Neuronal stem cell (in vitro differentiated cells): ENCODE results near the gene MAST4.

ENCODE experiments used
- DNase-seq: peaks from one replicate; pipeline ENCODE4 v3.0.0-alpha.2; 2013; ENCODE audit warnings: low spot score
- H2AFZ ChIP-seq: one replicate; pipeline ENCODE4 v1.6.1; 2013; ENCODE audit warnings: mild to moderate bottlenecking, low read length, inconsistent platforms
- H2AK5ac ChIP-seq: 2 replicates; pipeline ENCODE4 v1.6.1; 2013; ENCODE audit warnings: low read depth, mild to moderate bottlenecking, inconsistent platforms, low read length, moderate library complexity, mixed read lengths
- H2BK120ac ChIP-seq: 2 replicates; pipeline ENCODE4 v1.6.1; 2013; ENCODE audit warnings: low read depth, mild to moderate bottlenecking, inconsistent platforms, low read length, moderate library complexity, mixed read lengths
- H2BK12ac ChIP-seq: one replicate; pipeline ENCODE4 v1.6.1; 2013; ENCODE audit warnings: low read length, inconsistent platforms
- H2BK15ac ChIP-seq: 2 replicates; pipeline ENCODE4 v1.6.1; 2013; ENCODE audit warnings: mild to moderate bottlenecking, low read length, inconsistent platforms, mixed read lengths
- H2BK5ac ChIP-seq: one replicate; pipeline ENCODE4 v1.6.1; 2013; ENCODE audit warnings: inconsistent platforms, mild to moderate bottlenecking, low read length, moderate library complexity
- H3K14ac ChIP-seq: one replicate; pipeline ENCODE4 v1.6.1; 2013; ENCODE audit warnings: low read length, inconsistent platforms
- H3K18ac ChIP-seq: 2 replicates; pipeline ENCODE4 v1.6.1; 2013; ENCODE audit warnings: low read length, inconsistent platforms
- H3K23ac ChIP-seq: 2 replicates; pipeline ENCODE4 v1.6.1; 2013; ENCODE audit warnings: low read depth, mild to moderate bottlenecking, mixed read lengths, low read length, inconsistent platforms; ENCODE audit not compliant: poor library complexity
- H3K27ac ChIP-seq: replicated peaks from 3 replicates; pipeline ENCODE4 v1.5.1; 2013; ENCODE audit warnings: low read length, inconsistent platforms
- H3K27me3 ChIP-seq, 3 experiments: 2 replicates each; pipeline ENCODE4 v1.6.1; 2013; ENCODE audit warnings: low read length in 3 of 3, mild to moderate bottlenecking in 2 of 3, inconsistent platforms in 1 of 3, low read depth in 1 of 3, mixed read lengths in 1 of 3, moderate library complexity in 1 of 3; ENCODE audit not compliant: control insufficient read depth in 3 of 3, insufficient read depth in 3 of 3
- H3K36me3 ChIP-seq, 2 donors: replicated peaks in 1 of 2; 2 replicates each; pipeline ENCODE4 v1.6.1; 2013; ENCODE audit warnings: low read length in 2 of 2; ENCODE audit not compliant: control insufficient read depth in 2 of 2, insufficient read depth in 2 of 2
- H3K4ac ChIP-seq: 2 replicates; pipeline ENCODE4 v1.6.1; 2013; ENCODE audit warnings: inconsistent platforms, mild to moderate bottlenecking, low read length, moderate library complexity
- H3K4me1 ChIP-seq, 2 donors: 1 replicate in 1 of 2; 2 replicates in 1 of 2; pipeline ENCODE4 v1.6.1; 2013; ENCODE audit warnings: low read length in 2 of 2, low read depth in 1 of 2; ENCODE audit not compliant: control insufficient read depth in 2 of 2, insufficient read depth in 1 of 2
- H3K4me2 ChIP-seq: one replicate; pipeline ENCODE4 v1.6.1; 2013; ENCODE audit warnings: mild to moderate bottlenecking, low read length, inconsistent platforms; ENCODE audit not compliant: insufficient read depth, poor library complexity, severe bottlenecking
- H3K4me3 ChIP-seq, 2 donors: 2 replicates each; pipeline ENCODE4 v1.5.1; 2013; ENCODE audit warnings: low read length in 2 of 2, mild to moderate bottlenecking in 2 of 2, inconsistent platforms in 1 of 2, moderate library complexity in 1 of 2
- H3K79me1 ChIP-seq: one replicate; pipeline ENCODE4 v1.6.1; 2013; ENCODE audit warnings: low read depth, mild to moderate bottlenecking, inconsistent platforms, low read length, moderate library complexity
- H3K9ac ChIP-seq: one replicate; pipeline ENCODE4 v1.6.1; 2013; ENCODE audit warnings: mild to moderate bottlenecking, low read depth, low read length, inconsistent platforms; ENCODE audit not compliant: poor library complexity
- H3K9me3 ChIP-seq, 2 donors: replicated peaks in 1 of 2; 2 replicates each; pipeline versions ENCODE3 to v1.6.1; 2013; ENCODE audit warnings: low read length in 2 of 2, mild to moderate bottlenecking in 2 of 2, inconsistent platforms in 1 of 2, low read depth in 1 of 2, mixed read lengths in 1 of 2, moderate library complexity in 1 of 2; ENCODE audit not compliant: control insufficient read depth in 2 of 2, insufficient read depth in 1 of 2
- H4K8ac ChIP-seq: one replicate; pipeline ENCODE4 v1.6.1; 2013; ENCODE audit warnings: low read depth, mild to moderate bottlenecking, inconsistent platforms, low read length, moderate library complexity
- H4K91ac ChIP-seq: one replicate; pipeline ENCODE4 v1.6.1; 2013; ENCODE audit warnings: low read length, low read depth, mild to moderate bottlenecking, inconsistent platforms; ENCODE audit not compliant: poor library complexity
- WGBS, 2 donors: extraction: QIAGEN DNeasy Blood & Tissue Kit; methylation state at CpG; one replicate each; pipeline ENCODE4 v1.1.7; 2013; ENCODE audit warnings: missing lambda C conversion rate in 2 of 2, mixed read lengths in 1 of 2; ENCODE audit not compliant: insufficient read length in 2 of 2, insufficient replicate concordance in 1 of 2; ENCODE audit errors: extremely low coverage in 2 of 2; 5-methylcytosine and 5-hydroxymethylcytosine counted together

The MAST4 gene

DNA sequence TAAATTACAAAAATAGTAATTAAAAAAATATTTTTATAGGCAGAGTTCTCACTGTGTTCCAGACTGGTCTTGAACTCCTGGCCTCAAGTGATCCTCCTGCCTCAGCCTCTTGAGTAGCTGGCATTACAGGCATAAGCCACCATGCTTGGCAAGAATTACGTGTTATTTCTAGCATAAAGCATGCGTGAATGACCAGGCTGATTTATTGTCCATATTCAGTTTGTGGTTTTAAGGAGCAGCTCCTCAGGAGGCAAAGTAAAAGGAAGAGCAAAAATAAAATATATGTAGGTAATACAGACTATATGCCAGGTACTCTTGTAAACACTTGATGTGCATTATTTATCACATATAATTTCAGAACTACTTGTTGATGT, 607.5 kb downstream of the MAST4 start:
- Histone ChIP-seq H3K9ac (no peak overlapping the region), H2BK12ac (no peak overlapping the region), H2AFZ (no peak overlapping the region), H3K18ac (no peak overlapping the region), H3K4ac (no peak overlapping the region), H4K8ac (no peak overlapping the region), H3K27ac (no peak overlapping the region), H3K79me1 (no peaks in the 10 kb centered on the region), H3K4me3 (no peak overlapping the region), H3K27me3 (no peaks in the 10 kb centered on the region), H3K4me1 (no peaks in the 10 kb centered on the region), H4K91ac (no peak overlapping the region), H2AK5ac (no peak overlapping the region), H3K36me3 (no peaks in the 10 kb centered on the region), H2BK15ac (no peak overlapping the region), H3K23ac (no peak overlapping the region), H3K14ac (no peak overlapping the region), H3K9me3 (peaks cover 0 to 2% of the 10 kb centered on the region in 2 donors), H3K4me2 (no peak overlapping the region), H2BK5ac (no peak overlapping the region), H2BK120ac (no peak overlapping the region)
- WGBS, 2 donors: no CpG with 5 or more reads among the region's 2 CpGs
- no peak for DNase-seq

- no peak overlapping the region for H2AK5ac ChIP-seq
- H3K27me3 ChIP-seq: no peaks in the 10 kb centered on the region
- no peaks in the 10 kb centered on the region for H3K36me3 ChIP-seq
- no peak overlapping the region for H3K23ac ChIP-seq
- H2BK5ac ChIP-seq: no peak overlapping the region
- no peak overlapping the region for H2BK15ac ChIP-seq
- WGBS, 2 donors: no CpG with 5 or more reads among the region's 5 CpGs
- no peak overlapping the region for H4K8ac ChIP-seq
- H3K14ac ChIP-seq: no peak overlapping the region
- no peak for DNase-seq
- no peak overlapping the region for H2BK120ac ChIP-seq
- no peak overlapping the region for H3K27ac ChIP-seq
- no peaks in the 10 kb centered on the region for H3K4me1 ChIP-seq
- H3K4me3 ChIP-seq: no peak overlapping the region
- H3K4ac ChIP-seq: no peak overlapping the region
- no peak overlapping the region for H2BK12ac ChIP-seq
- H2AFZ ChIP-seq: no peak overlapping the region
- no peak overlapping the region for H4K91ac ChIP-seq
- H3K9ac ChIP-seq: no peak overlapping the region
- H3K18ac ChIP-seq: no peak overlapping the region
- H3K4me2 ChIP-seq: no peak overlapping the region
- no peaks in the 10 kb centered on the region for H3K79me1 ChIP-seq
- peaks cover 0 to 2% of the 10 kb centered on the region in 2 donors for H3K9me3 ChIP-seq
Observed at GRCh38 chr5:67204821-67205220, 608.6 kb downstream of the MAST4 start.

DNA sequence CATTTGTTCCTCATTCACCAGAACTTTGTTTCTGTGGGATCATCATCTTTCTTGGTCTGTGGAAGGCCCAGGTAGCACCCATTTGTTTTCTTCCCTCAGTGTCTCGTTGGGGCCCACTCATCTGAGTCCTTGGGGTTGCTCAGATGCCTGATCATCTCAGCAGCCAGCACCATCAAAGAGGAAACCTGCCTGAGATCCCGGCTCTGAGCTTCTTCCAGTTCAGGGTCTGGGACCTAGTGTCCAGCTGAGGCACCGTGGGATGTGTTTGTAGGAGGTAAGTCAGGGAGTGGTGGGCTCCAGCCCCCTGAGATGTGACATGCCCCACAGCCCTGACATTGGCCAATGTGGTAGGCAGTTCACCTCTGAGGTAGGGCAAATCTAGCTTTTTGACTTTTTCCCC, 609.8 kb downstream of the MAST4 start:
- no CpG with 5 or more reads among the region's 3 CpGs for WGBS, 2 donors
- no peak overlapping the region for H3K4ac ChIP-seq
- no peak overlapping the region for H2AK5ac ChIP-seq
- H4K91ac ChIP-seq: no peak overlapping the region
- H3K36me3 ChIP-seq: no peaks in the 10 kb centered on the region
- H2BK120ac ChIP-seq: no peak overlapping the region
- no peak overlapping the region for H3K14ac ChIP-seq
- no peak for DNase-seq
- H3K9me3 ChIP-seq: no peaks in the 10 kb centered on the region
- H3K18ac ChIP-seq: no peak overlapping the region
- no peaks in the 10 kb centered on the region for H3K4me1 ChIP-seq
- H3K9ac ChIP-seq: no peak overlapping the region
- H2BK5ac ChIP-seq: no peak overlapping the region
- H3K4me2 ChIP-seq: no peak overlapping the region
- H3K27ac ChIP-seq: no peak overlapping the region
- H4K8ac ChIP-seq: no peak overlapping the region
- no peak overlapping the region for H3K23ac ChIP-seq
- no peak overlapping the region for H3K4me3 ChIP-seq
- H2BK12ac ChIP-seq: no peak overlapping the region
- H2AFZ ChIP-seq: no peak overlapping the region
- no peaks in the 10 kb centered on the region for H3K79me1 ChIP-seq
- no peaks in the 10 kb centered on the region for H3K27me3 ChIP-seq
- no peak overlapping the region for H2BK15ac ChIP-seq

- WGBS, 2 donors: no CpG with 5 or more reads among the region's 2 CpGs
- H3K18ac ChIP-seq: no peak overlapping the region
- no peaks in the 10 kb centered on the region for H3K27me3 ChIP-seq
- no peak overlapping the region for H4K91ac ChIP-seq
- no peak overlapping the region for H3K9ac ChIP-seq
- DNase-seq: no peak
- H3K4ac ChIP-seq: no peak overlapping the region
- H3K23ac ChIP-seq: no peak overlapping the region
- H2BK5ac ChIP-seq: no peak overlapping the region
- H4K8ac ChIP-seq: no peak overlapping the region
- H2BK120ac ChIP-seq: no peak overlapping the region
- H3K79me1 ChIP-seq: no peaks in the 10 kb centered on the region
- H3K36me3 ChIP-seq: no peaks in the 10 kb centered on the region
- no peaks in the 10 kb centered on the region for H3K4me1 ChIP-seq
- no peak overlapping the region for H2BK12ac ChIP-seq
- no peak overlapping the region for H3K27ac ChIP-seq
- H2AFZ ChIP-seq: no peak overlapping the region
- no peak overlapping the region for H2AK5ac ChIP-seq
- no peak overlapping the region for H3K4me2 ChIP-seq
- H3K14ac ChIP-seq: no peak overlapping the region
- H3K9me3 ChIP-seq: no peaks in the 10 kb centered on the region
- no peak overlapping the region for H2BK15ac ChIP-seq
- H3K4me3 ChIP-seq: no peak overlapping the region
Observed at GRCh38 chr5:67206461-67206860, 610.3 kb downstream of the MAST4 start.
